GM12875 (cell line): ENCODE data around the gene PADI3.

Experiments
- H3K4me3 ChIP-seq: one replicate; pipeline ENCODE4 v1.5.1; 2011; ENCODE audit warnings: low read depth, low read length, control low read depth
- TF ChIP-seq, protein P1 (sequence below): IDR thresholded peaks from 2 replicates; pipeline ENCODE4 v1.5.1; 2011; ENCODE audit warnings: low read depth, mild to moderate bottlenecking, control low read depth, inconsistent platforms, low read length, moderate library complexity, borderline replicate concordance; ENCODE audit not compliant: insufficient read depth

PADI3 gene

GRCh38 chr1:17210176-17210575, 38.7 kb upstream of the PADI3 start:
- TF ChIP-seq, protein P1, sequence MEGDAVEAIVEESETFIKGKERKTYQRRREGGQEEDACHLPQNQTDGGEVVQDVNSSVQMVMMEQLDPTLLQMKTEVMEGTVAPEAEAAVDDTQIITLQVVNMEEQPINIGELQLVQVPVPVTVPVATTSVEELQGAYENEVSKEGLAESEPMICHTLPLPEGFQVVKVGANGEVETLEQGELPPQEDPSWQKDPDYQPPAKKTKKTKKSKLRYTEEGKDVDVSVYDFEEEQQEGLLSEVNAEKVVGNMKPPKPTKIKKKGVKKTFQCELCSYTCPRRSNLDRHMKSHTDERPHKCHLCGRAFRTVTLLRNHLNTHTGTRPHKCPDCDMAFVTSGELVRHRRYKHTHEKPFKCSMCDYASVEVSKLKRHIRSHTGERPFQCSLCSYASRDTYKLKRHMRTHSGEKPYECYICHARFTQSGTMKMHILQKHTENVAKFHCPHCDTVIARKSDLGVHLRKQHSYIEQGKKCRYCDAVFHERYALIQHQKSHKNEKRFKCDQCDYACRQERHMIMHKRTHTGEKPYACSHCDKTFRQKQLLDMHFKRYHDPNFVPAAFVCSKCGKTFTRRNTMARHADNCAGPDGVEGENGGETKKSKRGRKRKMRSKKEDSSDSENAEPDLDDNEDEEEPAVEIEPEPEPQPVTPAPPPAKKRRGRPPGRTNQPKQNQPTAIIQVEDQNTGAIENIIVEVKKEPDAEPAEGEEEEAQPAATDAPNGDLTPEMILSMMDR = no peak
- no peak overlapping the region for H3K4me3 ChIP-seq

- TF ChIP-seq, protein P1 = no peak
- no peak overlapping the region for H3K4me3 ChIP-seq
Measured at GRCh38 chr1:17211377-17211776, 37.5 kb upstream of the PADI3 start.

GRCh38 chr1:17212009-17212408, 36.9 kb upstream of the PADI3 start:
- no peak overlapping the region for H3K4me3 ChIP-seq
- TF ChIP-seq, protein P1 = no peak

GRCh38 chr1:17212487-17213121, 36.3 kb upstream of the PADI3 start:
- no peak overlapping the region for H3K4me3 ChIP-seq
- TF ChIP-seq, protein P1 = no peak

- TF ChIP-seq, protein P1 = no peak
- H3K4me3 ChIP-seq = no peak overlapping the region
Measured at GRCh38 chr1:17213148-17213781, 35.6 kb upstream of the PADI3 start.

GRCh38 chr1:17213782-17214148, 35.1 kb upstream of the PADI3 start:
- TF ChIP-seq, protein P1 = no peak
- no peak overlapping the region for H3K4me3 ChIP-seq

- TF ChIP-seq, protein P1 = no peak
- H3K4me3 ChIP-seq = no peak overlapping the region
Measured at GRCh38 chr1:17214876-17215544, 33.9 kb upstream of the PADI3 start.
